ENCODE measurements around the gene ZNF213. TPM values are rescaled to one million over a fixed set of nuclear protein-coding genes. Genes with fewer than 3 reads are reported as not detected.

Gene ZNF213
- total and polyA plus RNA-seq, 2 experiments from 2014 or later, result 3.4 to 4.0 TPM

- H3K9me3 ChIP-seq (ENCODE audit: low read depth), result no peaks in the 10 kb centered on the region
- H3K27ac ChIP-seq, result no peak overlapping the region
- H3K9me2 ChIP-seq (replicated peaks; ENCODE audit: insufficient read depth), result no peaks in the 10 kb centered on the region
- H3K36me3 ChIP-seq (replicated peaks; ENCODE audit: insufficient read depth, low read depth), result no peaks in the 10 kb centered on the region
- 19% methylated on average over 8 of the region's 8 CpGs for WGBS (ENCODE audit: low lambda C conversion rate, missing lambda C conversion rate)
- H3K4me1 ChIP-seq (ENCODE audit: insufficient read depth), result peaks cover 4% of the 10 kb centered on the region
- peak overlapping the region; percentile 87 for H3K4me2 ChIP-seq
- no peak overlapping the region for H2AFZ ChIP-seq
- H3K79me2 ChIP-seq, result no peaks in the 10 kb centered on the region
- no peak for DNase-seq (ENCODE audit: low spot score)
- no peaks in the 10 kb centered on the region for H4K20me1 ChIP-seq (ENCODE audit: insufficient read depth, poor library complexity, severe bottlenecking)
- H3K27me3 ChIP-seq, result no peaks in the 10 kb centered on the region
- TF ChIP-seq EZH2 (IDR thresholded peaks at IDR 0.05; ENCODE audit: borderline replicate concordance), result no peak
- no peak for TF ChIP-seq CTCF (IDR thresholded peaks at IDR 0.05; ENCODE audit: poor library complexity)
- no peak for TF ChIP-seq EZH2phosphoT487 (IDR thresholded peaks at IDR 0.05; ENCODE audit: low read depth, severe bottlenecking, unreplicated experiment)
- H3K4me3 ChIP-seq, result no peak overlapping the region
These were observed 18.2 kb downstream of the ZNF213 start for GRCh38 chr16:3152991-3153368.

- no peaks in the 10 kb centered on the region for H4K20me1 ChIP-seq (ENCODE audit: insufficient read depth, poor library complexity, severe bottlenecking)
- no peak overlapping the region for H2AFZ ChIP-seq
- WGBS (ENCODE audit: low lambda C conversion rate, missing lambda C conversion rate), result 75% methylated on average over 2 of the region's 2 CpGs
- no peak overlapping the region for H3K4me3 ChIP-seq
- H3K9me2 ChIP-seq (replicated peaks; ENCODE audit: insufficient read depth), result no peaks in the 10 kb centered on the region
- no peaks in the 10 kb centered on the region for H3K36me3 ChIP-seq (replicated peaks; ENCODE audit: insufficient read depth, low read depth)
- DNase-seq (ENCODE audit: low spot score), result no peak
- H3K9me3 ChIP-seq (ENCODE audit: low read depth), result no peaks in the 10 kb centered on the region
- TF ChIP-seq EZH2 (IDR thresholded peaks at IDR 0.05; ENCODE audit: borderline replicate concordance) (no peak), EZH2phosphoT487 (IDR thresholded peaks at IDR 0.05; ENCODE audit: low read depth, severe bottlenecking, unreplicated experiment) (no peak), CTCF (IDR thresholded peaks at IDR 0.05; ENCODE audit: poor library complexity) (no peak)
- no peaks in the 10 kb centered on the region for H3K27me3 ChIP-seq
- no peak overlapping the region for H3K4me2 ChIP-seq
- no peaks in the 10 kb centered on the region for H3K4me1 ChIP-seq (ENCODE audit: insufficient read depth)
- no peaks in the 10 kb centered on the region for H3K79me2 ChIP-seq
- no peak overlapping the region for H3K27ac ChIP-seq
These were observed 20.4 kb downstream of the ZNF213 start for GRCh38 chr16:3155181-3155580.

GRCh38 chr16:3155972-3156371 lies 21.1 kb downstream of the ZNF213 start:
- whole genome bisulfite sequencing (ENCODE audit: low lambda C conversion rate, missing lambda C conversion rate), result 81% methylated on average over 3 of the region's 3 CpGs
- H3K27me3 ChIP-seq, result no peaks in the 10 kb centered on the region
- no peaks in the 10 kb centered on the region for H4K20me1 ChIP-seq (ENCODE audit: insufficient read depth, poor library complexity, severe bottlenecking)
- TF ChIP-seq EZH2phosphoT487 (IDR thresholded peaks at IDR 0.05; ENCODE audit: low read depth, severe bottlenecking, unreplicated experiment), result no peak
- no peak for TF ChIP-seq EZH2 (IDR thresholded peaks at IDR 0.05; ENCODE audit: borderline replicate concordance)
- no peak for TF ChIP-seq CTCF (IDR thresholded peaks at IDR 0.05; ENCODE audit: poor library complexity)
- no peaks in the 10 kb centered on the region for H3K9me2 ChIP-seq (replicated peaks; ENCODE audit: insufficient read depth)
- H3K36me3 ChIP-seq (replicated peaks; ENCODE audit: insufficient read depth, low read depth), result no peaks in the 10 kb centered on the region
- no peaks in the 10 kb centered on the region for H3K4me1 ChIP-seq (ENCODE audit: insufficient read depth)
- no peak overlapping the region for H3K4me2 ChIP-seq
- no peak overlapping the region for H3K27ac ChIP-seq
- no peaks in the 10 kb centered on the region for H3K79me2 ChIP-seq
- DNase-seq (ENCODE audit: low spot score), result no peak
- H3K4me3 ChIP-seq, result no peak overlapping the region
- H2AFZ ChIP-seq, result no peak overlapping the region
- H3K9me3 ChIP-seq (ENCODE audit: low read depth), result no peaks in the 10 kb centered on the region
